GM18505 (cell line): ENCODE data around the gene PLOD1.

Source experiments
- ATAC-seq: cut with Tn5 transposase; IDR thresholded peaks from one replicate; pipeline ENCODE4 v1.9.1; 2021; ENCODE audit not compliant: unreplicated experiment
- POLR2A ChIP-seq: IDR thresholded peaks from 4 replicates; pipeline ENCODE4 v1.6.1; 2011; ENCODE audit warnings: borderline replicate concordance; ENCODE audit not compliant: insufficient read depth, insufficient read length; ENCODE audit errors: extremely low read depth

Gene PLOD1

GRCh38 chr1:12009318-12009947 lies 74.9 kb downstream of the PLOD1 start:
- TF ChIP-seq POLR2A, result no peak
- no peak for ATAC-seq

- no peak for ATAC-seq
- no peak for TF ChIP-seq POLR2A
These were observed 76.4 kb downstream of the PLOD1 start for GRCh38 chr1:12010746-12011570.

DNA sequence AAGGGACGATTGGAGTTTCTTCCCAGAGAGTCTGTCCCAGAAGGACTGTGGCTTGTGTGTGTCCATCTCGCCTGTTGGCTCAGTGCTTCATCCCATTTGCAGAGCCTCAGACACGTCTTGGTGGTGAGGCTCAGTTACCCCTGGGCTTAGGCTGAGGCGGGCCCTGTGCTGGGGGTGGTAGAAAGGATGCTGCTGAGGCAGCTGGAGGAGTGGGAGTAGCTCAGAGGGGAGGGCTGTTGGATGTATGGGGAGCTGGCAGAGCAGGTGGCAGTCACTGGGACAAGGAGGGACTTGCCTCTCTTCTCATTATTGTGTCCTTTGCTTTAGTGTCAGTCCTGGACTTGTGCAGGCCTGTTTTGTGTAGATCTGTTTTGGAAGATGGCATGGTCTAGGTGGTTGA lies 77.5 kb downstream of the PLOD1 start:
- ATAC-seq, result no peak
- no peak for TF ChIP-seq POLR2A

- TF ChIP-seq POLR2A, result no peak
- ATAC-seq, result no peak
These were observed 78.2 kb downstream of the PLOD1 start for GRCh38 chr1:12012560-12013316.

- no peak for TF ChIP-seq POLR2A
- no peak for ATAC-seq
These were observed 79.8 kb downstream of the PLOD1 start for GRCh38 chr1:12014141-12014991.

DNA sequence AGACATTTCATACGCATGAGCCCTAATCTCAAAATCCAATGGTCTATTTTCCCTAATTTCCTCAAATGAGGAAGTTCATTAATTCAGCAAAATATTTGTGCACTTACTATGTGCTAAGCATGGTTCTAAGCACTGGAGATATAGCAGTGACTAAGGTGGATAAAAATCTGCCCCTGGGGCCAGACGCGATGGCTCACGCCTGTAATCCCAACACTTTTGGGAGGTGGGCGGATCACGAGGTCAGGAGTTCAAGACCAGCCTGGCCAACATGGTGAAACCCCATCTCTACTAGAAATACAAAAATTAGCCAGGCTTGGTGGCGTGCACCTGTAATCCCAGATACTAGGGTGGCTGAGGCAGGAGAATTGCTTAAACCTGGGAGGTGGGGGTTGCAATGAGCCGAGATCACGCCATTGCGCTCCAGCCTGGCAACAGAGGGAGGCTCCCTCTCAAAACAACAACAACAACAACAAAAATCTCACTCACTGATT lies 80.5 kb downstream of the PLOD1 start:
- no peak for ATAC-seq
- no peak for TF ChIP-seq POLR2A

GRCh38 chr1:12015499-12015898 lies 81.0 kb downstream of the PLOD1 start:
- no peak for ATAC-seq
- TF ChIP-seq POLR2A, result no peak

GRCh38 chr1:12016182-12016581 lies 81.7 kb downstream of the PLOD1 start:
- ATAC-seq, result no peak
- TF ChIP-seq POLR2A, result no peak

DNA sequence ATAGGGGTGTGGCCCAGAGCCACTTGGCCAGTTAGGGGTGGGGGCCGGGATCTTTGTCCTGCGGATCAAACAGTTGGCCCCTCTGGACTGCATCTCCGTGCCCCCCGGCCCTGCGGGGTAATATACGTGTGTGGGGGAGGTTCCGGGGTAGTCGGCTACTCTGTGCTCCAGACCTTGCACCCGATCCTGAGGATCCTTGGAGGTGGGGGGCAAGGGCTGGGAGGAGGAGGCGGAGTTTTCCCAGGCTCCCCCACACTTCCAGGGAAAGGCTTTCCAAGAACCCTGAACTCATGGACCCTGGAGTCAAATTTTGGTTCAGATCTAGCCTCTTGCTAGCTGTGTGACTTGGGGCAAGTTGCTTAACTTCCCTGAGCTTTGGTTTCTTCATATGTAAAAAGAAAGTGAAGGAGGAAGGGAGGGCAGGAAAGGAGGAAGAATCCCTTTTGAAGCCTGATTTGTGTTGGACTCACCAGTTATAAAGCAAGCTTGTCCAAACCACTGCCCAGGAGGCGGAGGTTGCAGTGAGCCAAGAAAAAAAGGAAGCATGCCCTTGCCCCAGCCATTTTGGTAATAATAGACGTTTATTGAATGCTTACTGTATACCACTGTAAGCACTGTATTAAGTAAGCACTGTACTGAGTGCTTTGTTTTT lies 85.5 kb downstream of the PLOD1 start:
- TF ChIP-seq POLR2A, result no peak
- ATAC-seq, result no peak

DNA sequence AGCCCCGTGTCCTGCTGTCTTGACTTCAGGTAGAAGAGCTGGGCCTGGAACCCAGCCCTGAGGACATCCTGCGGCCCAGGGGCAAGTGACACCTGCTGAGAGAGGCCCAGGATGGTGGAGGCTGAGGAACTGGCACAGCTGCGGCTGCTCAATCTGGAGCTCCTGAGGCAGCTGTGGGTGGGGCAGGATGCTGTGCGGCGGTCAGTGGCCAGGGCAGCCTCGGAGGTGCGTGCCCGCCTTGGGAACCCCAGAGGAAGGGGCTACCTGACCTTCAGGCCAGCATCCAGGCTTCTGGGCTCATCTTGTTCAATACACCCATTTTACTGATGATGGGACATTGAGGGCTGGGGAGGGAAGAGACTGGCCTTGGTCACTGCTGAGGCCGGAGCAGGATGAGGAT lies 87.1 kb downstream of the PLOD1 start:
- no peak for ATAC-seq

GRCh38 chr1:12022036-12022435 lies 87.5 kb downstream of the PLOD1 start:
- TF ChIP-seq POLR2A, result no peak
- ATAC-seq, result no peak

More for the DNA sequence above, 87.1 kb downstream of the PLOD1 start:
- no peak for TF ChIP-seq POLR2A
